CD4-positive, alpha-beta T cell treated with Interleukin-4 for 4 hours (primary cell): ENCODE measurements around the gene LDHAL6A.

Experiments
- DNase-seq: peaks from one replicate; pipeline ENCODE4 v3.0.0-alpha.2; 2020

LDHAL6A gene

DNA sequence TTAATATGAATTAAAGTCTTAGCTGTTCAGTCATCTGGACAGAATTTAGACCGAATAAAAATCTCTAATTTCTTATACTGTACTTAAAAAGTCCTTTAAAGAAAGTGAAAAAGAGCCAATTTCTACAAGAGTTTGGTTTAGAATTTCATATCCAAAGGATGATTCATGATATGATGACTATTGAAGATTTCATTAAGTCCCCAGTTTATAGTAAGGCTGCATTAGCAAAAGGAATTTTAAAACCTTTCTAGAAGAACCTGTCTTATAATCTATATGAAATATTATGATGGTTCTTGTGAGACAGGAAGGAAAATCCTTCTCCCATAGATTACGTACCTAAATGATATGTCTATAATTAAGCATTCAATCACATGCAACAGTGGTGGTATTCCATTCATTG lies 36.3 kb downstream of the LDHAL6A start:
- DNase-seq = no peak

DNA sequence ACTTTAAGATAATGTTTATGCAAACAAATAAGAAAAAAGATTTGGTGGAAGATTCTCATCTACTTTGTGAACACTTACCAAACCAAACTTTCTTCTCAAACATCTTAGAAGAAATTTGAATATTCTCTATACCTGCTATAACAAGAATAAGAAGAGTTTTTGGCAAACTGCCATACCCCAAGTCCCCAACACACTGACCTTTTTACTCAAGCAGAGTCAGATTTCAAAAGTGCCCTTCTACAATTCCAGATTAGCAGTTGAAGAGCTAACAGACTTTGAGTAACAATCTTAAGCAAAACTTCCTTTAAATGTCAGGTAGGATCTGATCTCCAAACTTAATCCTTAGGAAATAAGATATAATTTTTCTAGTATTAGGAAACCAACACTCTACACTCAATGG lies 37.2 kb downstream of the LDHAL6A start:
- DNase-seq = no peak

DNA sequence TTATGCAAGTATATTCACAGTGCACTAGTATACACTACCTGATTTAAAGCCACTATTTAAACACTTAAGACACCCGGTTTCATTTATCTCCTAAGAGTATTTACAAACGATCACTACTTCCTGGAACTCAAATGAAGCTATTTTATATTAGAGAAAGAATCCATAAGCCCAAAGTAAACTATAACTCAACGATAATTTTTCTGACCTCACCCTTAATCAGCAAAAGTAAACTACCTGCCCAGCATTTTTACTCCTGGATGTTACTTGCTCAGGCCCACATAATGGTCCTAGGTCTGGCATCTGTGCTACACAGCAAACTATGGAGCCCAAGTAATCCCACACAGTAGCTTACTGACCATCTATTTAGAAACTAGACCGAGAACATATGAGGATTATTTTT lies 37.7 kb downstream of the LDHAL6A start:
- no peak for DNase-seq

DNA sequence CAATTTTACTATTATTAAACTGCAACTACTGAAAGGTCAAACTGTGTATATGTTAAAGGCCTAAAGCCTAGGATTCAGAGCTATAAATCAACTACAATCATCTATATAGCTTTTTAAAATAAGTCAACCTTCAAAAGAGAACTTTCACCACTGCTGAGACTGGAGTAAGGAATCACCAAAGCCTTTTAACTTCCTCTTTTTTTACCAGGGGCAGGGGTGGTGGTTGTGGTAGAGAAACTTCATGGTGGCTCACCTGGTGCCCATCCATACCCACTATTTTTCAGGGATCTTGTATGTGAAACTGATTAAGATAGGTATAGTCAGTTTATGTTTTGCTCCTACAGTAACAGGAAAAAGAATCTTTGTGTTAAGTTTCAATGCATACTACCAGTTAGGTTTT lies 39.6 kb downstream of the LDHAL6A start:
- no peak for DNase-seq

DNA sequence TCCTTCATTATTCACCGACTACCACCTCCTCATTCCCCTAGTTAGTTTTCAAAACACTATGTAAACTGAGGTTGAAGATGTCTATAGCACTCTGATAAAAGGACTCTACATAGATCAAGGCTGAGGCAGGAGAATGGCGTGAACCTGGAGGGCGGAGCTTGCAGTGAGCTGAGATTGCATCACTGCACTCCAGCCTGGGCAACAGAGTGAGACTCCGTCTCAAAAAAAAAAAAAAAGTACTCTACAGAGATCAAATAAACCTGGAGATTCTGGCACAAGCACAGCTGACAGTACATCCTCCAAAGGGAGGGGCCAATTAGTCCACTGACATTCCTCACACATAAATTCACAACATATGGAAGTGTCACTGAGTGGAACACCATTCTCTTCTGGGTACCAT lies 40.0 kb downstream of the LDHAL6A start:
- no peak for DNase-seq

DNA sequence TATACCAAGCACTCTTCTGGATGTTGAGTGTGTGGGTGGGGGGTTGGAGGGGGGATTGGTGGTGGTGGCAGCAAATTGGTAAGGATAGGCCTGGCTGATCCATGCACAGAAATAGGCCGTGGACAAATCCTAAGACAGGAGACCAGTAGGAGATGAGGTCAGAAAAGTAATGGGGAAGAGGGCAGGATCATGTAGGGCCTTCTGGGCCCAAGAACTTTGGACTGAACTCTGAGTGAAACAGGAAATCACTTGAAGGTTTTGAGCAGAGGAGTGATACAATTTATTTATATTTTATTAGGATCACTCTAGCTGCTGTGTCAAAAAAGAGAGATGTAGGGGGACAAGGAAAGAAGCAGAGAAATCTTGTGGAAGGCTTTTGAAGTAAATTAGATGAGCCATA lies 42.4 kb downstream of the LDHAL6A start:
- no peak for DNase-seq

DNA sequence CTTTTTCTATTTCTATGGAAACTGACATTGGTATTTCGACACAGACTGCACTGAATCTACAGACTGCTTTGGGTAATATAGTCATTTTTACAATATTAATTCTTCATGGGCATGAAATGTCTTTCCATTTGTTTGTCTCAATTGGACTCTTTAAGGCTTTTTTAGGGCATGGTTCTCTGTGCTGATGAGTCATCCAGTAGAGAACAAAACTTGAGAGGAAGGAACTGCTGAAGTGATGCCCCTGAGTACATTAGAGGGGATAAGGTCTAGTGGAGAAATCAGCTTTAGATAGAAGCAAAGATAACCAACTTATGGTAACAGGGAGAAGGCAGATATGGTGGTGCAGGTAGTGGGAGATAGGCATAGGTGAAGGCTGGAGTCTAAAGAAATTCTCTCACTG lies 46.0 kb downstream of the LDHAL6A start:
- DNase-seq = no peak

DNA sequence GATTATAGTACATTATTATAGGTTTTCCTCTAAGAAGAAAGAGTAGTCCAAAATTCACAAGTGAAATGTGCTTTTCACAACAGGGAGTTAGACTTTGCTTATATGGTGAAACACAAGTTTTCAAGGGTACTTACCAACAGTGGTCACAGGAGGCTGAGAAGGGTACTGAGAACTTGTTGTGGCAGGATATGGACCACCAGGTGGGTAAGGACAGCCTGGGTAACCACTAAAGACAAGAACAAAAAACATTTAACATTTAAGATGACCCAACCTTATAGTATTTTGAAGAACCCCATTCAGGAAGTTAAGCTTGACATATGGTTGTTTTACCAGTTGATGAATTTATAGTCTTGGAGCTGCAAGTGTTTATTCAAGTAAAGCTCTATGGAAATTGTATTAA lies 46.7 kb downstream of the LDHAL6A start:
- no peak for DNase-seq

DNA sequence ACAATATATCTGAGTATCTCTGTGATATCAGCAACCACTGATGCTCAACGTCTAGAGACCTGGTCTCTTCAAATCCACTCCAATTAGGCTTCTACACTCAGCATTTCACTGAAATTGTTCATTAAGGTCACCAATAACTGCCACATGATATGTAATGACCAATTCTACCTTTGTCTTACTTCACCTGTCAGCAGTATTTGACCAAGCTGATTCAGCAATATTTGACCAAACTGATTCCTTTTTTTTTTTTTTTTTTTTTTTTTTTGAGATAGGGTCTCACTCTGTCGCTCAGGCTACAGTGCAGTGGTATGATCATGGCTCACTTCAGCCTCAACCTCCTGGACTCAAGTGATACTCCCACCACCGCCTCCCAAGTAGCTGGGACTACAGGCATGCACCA lies 65.5 kb downstream of the LDHAL6A start:
- no peak for DNase-seq

DNA sequence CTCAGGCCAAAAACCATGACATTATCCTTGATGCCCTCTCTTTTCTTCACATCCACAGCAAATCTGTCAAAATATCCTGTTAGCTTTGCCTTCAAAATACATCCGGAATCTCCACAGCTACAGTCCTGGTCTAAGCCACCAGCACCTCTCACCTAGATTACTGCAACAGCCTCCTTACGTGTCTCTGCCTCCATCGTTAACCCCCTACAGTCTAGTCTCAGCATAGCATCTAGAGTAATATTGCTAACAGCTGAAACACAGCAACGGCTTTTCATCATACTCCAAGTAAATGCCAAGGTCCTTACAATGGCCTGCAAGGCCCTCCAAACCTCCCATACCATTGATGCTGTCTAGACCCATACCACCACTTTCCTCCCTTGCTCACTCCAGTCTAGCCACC lies 66.7 kb downstream of the LDHAL6A start:
- DNase-seq = no peak

DNA sequence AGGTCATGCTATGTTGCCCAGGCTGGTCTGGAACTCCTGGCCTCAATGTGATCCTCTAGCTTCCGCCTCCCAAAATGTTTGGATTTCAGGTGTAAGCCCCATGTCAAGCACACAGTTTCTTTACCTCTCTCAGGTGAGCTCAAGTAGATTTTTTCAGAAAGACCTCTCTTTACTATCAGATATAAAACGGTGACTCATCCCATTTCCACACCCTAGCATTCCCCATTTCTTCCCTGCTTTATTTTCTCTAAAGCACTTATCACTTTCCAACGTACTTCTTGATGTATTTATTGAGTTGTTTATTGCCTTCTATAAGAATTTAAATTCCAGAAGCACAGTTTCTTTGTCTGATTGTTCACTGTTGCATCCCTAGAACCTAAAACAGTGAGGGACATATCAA lies 67.4 kb downstream of the LDHAL6A start:
- DNase-seq = no peak

DNA sequence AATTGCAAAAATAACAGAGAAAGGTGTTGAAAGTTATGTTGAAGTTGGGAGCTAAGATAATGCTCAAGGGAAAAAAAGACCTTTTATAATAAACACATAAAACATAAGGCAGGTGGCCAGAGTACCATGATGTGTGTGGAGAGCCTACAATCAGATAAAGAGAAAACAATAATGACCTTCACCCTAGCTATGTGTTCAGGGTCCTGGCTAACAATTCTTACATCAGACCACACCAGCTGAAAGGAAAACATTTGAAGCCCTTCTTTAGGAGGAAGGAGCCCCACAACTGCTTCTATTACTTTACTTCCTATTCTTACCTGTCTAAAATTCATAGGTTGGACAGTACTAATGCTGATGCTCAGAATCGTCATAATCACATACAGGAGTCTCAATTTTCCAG lies 68.6 kb downstream of the LDHAL6A start:
- DNase-seq = no peak

DNA sequence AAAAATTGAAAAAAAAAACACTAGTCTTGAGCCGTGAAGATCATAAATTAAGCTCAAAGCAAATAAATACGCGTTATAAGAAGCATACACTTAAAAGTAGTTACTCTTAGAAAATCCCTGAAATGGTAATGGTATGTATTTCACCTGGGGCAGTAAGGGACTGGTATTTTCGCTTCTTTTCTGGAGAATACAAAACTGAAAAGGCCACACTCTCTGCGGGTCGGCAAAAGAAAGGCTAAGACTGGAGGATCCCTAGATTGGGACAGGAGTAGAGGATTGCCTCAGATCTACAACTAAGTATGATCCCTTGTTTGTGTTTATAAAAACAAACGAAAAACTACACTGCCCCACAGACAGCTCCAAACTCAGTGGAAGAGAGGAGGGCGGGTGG lies 70.5 kb downstream of the LDHAL6A start:
- no peak for DNase-seq

DNA sequence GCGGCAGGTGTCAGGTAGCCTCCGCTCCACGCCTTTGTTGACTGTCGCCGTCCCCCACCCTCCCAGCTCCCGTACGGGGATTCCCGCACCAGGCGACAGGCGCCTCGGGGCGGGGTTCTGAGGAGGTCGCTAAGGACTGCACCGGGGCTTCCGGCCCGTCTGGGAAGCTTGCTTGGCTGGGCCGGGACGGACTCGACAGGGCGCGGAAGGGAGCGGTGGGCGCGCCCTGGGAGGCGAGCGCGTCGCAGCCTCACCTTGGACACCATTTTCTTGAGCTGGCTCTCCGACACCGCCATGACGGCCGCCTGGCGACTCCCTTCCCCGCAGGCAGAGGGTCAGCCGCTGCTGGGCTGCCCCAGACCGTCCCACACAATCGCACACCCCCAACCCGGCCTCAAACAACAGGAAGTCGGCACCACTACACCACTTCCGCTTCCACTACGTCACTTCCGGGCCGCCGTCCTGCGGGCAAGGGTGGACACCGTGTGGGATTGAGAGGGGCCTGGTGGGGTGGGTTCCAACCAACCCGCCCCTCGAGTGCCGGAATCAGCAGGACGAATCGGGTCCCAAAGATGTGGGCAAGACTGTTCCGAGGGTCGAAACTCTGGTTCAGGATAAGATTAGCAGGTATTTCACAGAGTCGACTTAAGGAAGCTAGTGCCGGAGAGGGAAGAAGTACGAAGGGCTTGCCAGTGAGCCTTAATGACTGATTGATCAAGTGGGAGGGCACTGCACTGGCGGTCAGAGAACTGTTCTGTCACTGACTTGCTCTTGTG lies 71.1 kb downstream of the LDHAL6A start, which contains the start of gene TSG101:
Gene TSG101 (minus strand): TSS at position 422 of the 776 bp plus-strand sequence. CDS start 126 bp downstream, at position 296.
- peak; percentile 91 for DNase-seq

DNA sequence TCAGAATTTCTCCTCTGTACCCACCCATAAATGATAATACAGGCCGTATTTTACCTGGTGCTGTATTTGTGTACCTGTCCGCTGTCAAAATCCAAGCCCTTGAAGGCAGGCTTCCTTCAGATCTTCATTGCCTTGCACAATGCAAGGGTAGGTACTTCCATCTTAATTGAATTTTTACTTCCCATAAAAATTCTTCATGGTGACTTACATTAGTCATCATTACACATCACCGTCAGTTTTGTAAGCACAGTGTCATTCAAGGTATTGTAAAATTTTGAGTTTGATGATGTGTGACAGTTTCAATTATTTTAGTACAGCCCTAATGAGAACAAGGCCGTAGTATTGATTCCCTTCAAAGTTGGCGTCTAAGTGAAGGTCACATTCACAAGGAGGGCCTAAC lies 71.9 kb downstream of the LDHAL6A start:
- DNase-seq = peak; percentile 18
